Ovary (tissue), 9 donors: ENCODE results near the gene ISCA1. TPM values are rescaled to one million over a fixed set of nuclear protein-coding genes. Genes with fewer than 3 reads are reported as not detected.

Experiments used
- DNase-seq, 5 donors: peaks; one replicate each; pipeline ENCODE4 v3.0.0-alpha.2; 2019 to 2020
- H3K27ac ChIP-seq, 2 donors: fragments of 200-600 bp; one replicate each; pipeline versions ENCODE4 v1.5.1 to v1.8.0; 2019 to 2022
- H3K27me3 ChIP-seq: fragments of 200-600 bp; one replicate; pipeline ENCODE4 v1.8.0; 2022
- H3K36me3 ChIP-seq: fragments of 200-600 bp; sonication (generic); one replicate; pipeline ENCODE4 v1.5.1; 2019
- H3K4me1 ChIP-seq: one replicate; pipeline ENCODE4 v1.8.1; 2013; ENCODE audit warnings: mild to moderate bottlenecking, moderate library complexity; ENCODE audit not compliant: insufficient read depth
- H3K4me3 ChIP-seq: fragments of 200-600 bp; sonication (generic); one replicate; pipeline ENCODE4 v1.5.1; 2017
- H3K9me3 ChIP-seq, 2 donors: fragments of 200-600 bp in 1 of 2; sonication (generic) in 1 of 2; one replicate each; pipeline versions ENCODE4 v1.5.1 to v1.8.1; 2013 to 2019; ENCODE audit warnings: mild to moderate bottlenecking in 1 of 2, moderate library complexity in 1 of 2
- CTCF ChIP-seq, 3 donors: fragments of 450-650 bp in 2 of 3; fragments of 200-600 bp in 1 of 3; IDR thresholded peaks; one replicate each; pipeline versions ENCODE4 v1.5.1 to v1.8.0; 2016 to 2022; ENCODE audit warnings: antibody characterized with exemption in 3 of 3, mild to moderate bottlenecking in 1 of 3
- EP300 ChIP-seq: sonication (generic); formaldehyde crosslinking; IDR thresholded peaks from one replicate; pipeline ENCODE4 v1.6.1; 2017; ENCODE audit warnings: antibody characterized with exemption
- POLR2A ChIP-seq: fragments of 450-650 bp; IDR thresholded peaks from one replicate; pipeline ENCODE4 v1.6.1; 2017; ENCODE audit warnings: antibody characterized with exemption, mild to moderate bottlenecking, moderate library complexity
- WGBS, 3 donors: extraction: QIAGEN DNeasy Blood & Tissue Kit in 1 of 3; methylation state at CpG; one replicate each; pipeline versions ENCODE4 v1.1.5 to v1.1.7; 2013 to 2017; 5-methylcytosine and 5-hydroxymethylcytosine counted together
- intact Hi-C, 4 donors: fragments of 100-400 bp; cut with DNase I; formaldehyde crosslinking; loops; one replicate each; pipeline versions ENCODE4 v1.11.0 to v1.15.1; 2022 to 2023
- polyA plus RNA-seq, 2 donors: library from polyadenylated mRNA; stranded (reverse); fragments of 200-250 nt in 1 of 2; fragments of 350-450 nt in 1 of 2; fragmentation: Illumina TruSeq in 1 of 2; extraction: RNeasy Lipid Tissue Mini Kit (QIAGEN cat#74804) in 1 of 2; gene quantifications; one replicate each; pipeline ENCODE4 v1.2.3, GENCODE V29; 2013 to 2014
- small RNA-seq: library from RNA; depleted of rRNA; stranded (forward); fragments of <200 nt; gene quantifications from one replicate; pipeline ENCODE3, GENCODE V24; 2016
- total RNA-seq, 7 donors: library from RNA; depleted of rRNA in 2 of 7; stranded (reverse); fragments of >200 nt in 2 of 7; fragmentation: NEBNext Ultra II Directional in 3 of 7; extraction: Animal tissue kit (Norgen Biotek cat#: 25700) in 3 of 7; gene quantifications; one replicate each; pipeline versions ENCODE4 v1.1.0 to v1.2.4, GENCODE V29; 2016 to 2023
- donor health status: DM: no; HTN: no; CAD: no; lungs with moderate emphysema.
- donor health status: DM: no; HTN: no; CAD: no.
- donor health status: Bipolar disorder and iron deficiency.
- donor health status: DM: yes; HTN: yes; CAD: no.
- donor health status: DM: no; HTN: no; CAD: no.
- donor health status: DM: yes; HTN: yes; CAD: no.

ISCA1 gene
- total and polyA plus RNA-seq, 9 donors = 22.5 to 48.6 (median 32.0) TPM

GRCh38 chr9:86230858-86231257, 51.5 kb downstream of the ISCA1 start:
- Histone ChIP-seq H3K9me3 (no peaks in the 10 kb centered on the region), H3K27ac (no peak overlapping the region), H3K27me3 (no peaks in the 10 kb centered on the region), H3K4me1 (no peaks in the 10 kb centered on the region), H3K36me3 (no peaks in the 10 kb centered on the region), H3K4me3 (no peak overlapping the region)
- DNase-seq = no peak
- 71 to 81% (median 73%) methylated on average over 2 of the region's 2 CpGs for WGBS, 3 donors
- TF ChIP-seq CTCF (IDR thresholded peaks at IDR 0.05) (no peak), EP300 (no peak), POLR2A (no peak)
- intact Hi-C loops = loop anchor here in 1 of 4 donors (10.0 kb wide), 1 partner anchor 416 kb away; no protein-coding TSS in a partner anchor

- no peaks in the 10 kb centered on the region for H3K4me1 ChIP-seq
- no peaks in the 10 kb centered on the region for H3K9me3 ChIP-seq
- 85 to 91% (median 85%) methylated on average over 4 of the region's 4 CpGs for WGBS, 3 donors
- no peak overlapping the region for H3K4me3 ChIP-seq
- DNase-seq = no peak
- no peaks in the 10 kb centered on the region for H3K36me3 ChIP-seq
- H3K27me3 ChIP-seq = no peaks in the 10 kb centered on the region
- H3K27ac ChIP-seq = no peak overlapping the region
- intact Hi-C loops = no loop called here
- TF ChIP-seq POLR2A (no peak), EP300 (no peak), CTCF (IDR thresholded peaks at IDR 0.05) (no peak)
Measured at GRCh38 chr9:86222667-86223066, 59.7 kb downstream of the ISCA1 start.

- Histone ChIP-seq H3K27me3 (no peaks in the 10 kb centered on the region), H3K27ac (no peak overlapping the region), H3K36me3 (no peaks in the 10 kb centered on the region), H3K4me1 (no peaks in the 10 kb centered on the region), H3K9me3 (no peaks in the 10 kb centered on the region), H3K4me3 (no peak overlapping the region)
- intact Hi-C loops = no loop called here
- no peak for DNase-seq
- TF ChIP-seq CTCF (IDR thresholded peaks at IDR 0.05) = no peak
- no peak for TF ChIP-seq POLR2A
- TF ChIP-seq EP300 = no peak
- 67 to 77% (median 71%) methylated on average over 3 of the region's 3 CpGs for WGBS, 3 donors
Measured at GRCh38 chr9:86219606-86220005, 62.7 kb downstream of the ISCA1 start.

GRCh38 chr9:86217076-86217755, 65.1 kb downstream of the ISCA1 start:
- Histone ChIP-seq H3K9me3 (no peaks in the 10 kb centered on the region), H3K36me3 (no peaks in the 10 kb centered on the region), H3K27me3 (no peaks in the 10 kb centered on the region), H3K4me1 (no peaks in the 10 kb centered on the region), H3K4me3 (no peak overlapping the region), H3K27ac (no peak overlapping the region)
- TF ChIP-seq EP300 (no peak), POLR2A (no peak), CTCF (IDR thresholded peaks at IDR 0.05) (no peak)
- WGBS, 3 donors = 90 to 93% (median 91%) methylated on average over 7 of the region's 7 CpGs
- intact Hi-C loops = no loop called here
- DNase-seq = no peak

Small RNA genes within 50 kb of the gene (small RNA-seq; reads per million reads assigned to genes)
- gene AL137849.1 (not detected), gene RN7SKP264 (not detected)

Other genes with a start within 250 kb of the ISCA1 start
- gene GOLM1, start 183.0 kb downstream of the ISCA1 start, total RNA-seq = 10 to 100 TPM; 17.5 to 40.6 (median 36.4) TPM
- 10 to 100 TPM; 31.1 to 76.7 TPM for gene GOLM1, start 183.0 kb downstream of the ISCA1 start, polyA plus RNA-seq
- under 1 TPM in 5 of 7 donors, not detected in 2; 0.12 to 0.68 (median 0.32) TPM for gene C9orf153, start 22.9 kb downstream of the ISCA1 start, total RNA-seq
- under 1 TPM; 0.06 to 0.37 TPM for gene C9orf153, start 22.9 kb downstream of the ISCA1 start, polyA plus RNA-seq
- 10 to 100 TPM; 16.1 to 30.0 (median 18.5) TPM for gene TUT7, start 71.9 kb upstream of the ISCA1 start, total RNA-seq
- gene TUT7, start 71.9 kb upstream of the ISCA1 start, polyA plus RNA-seq = 10 to 100 TPM; 10.5 to 16.2 TPM